ENCODE results near the gene SPOCK1.
"Not testable (repeated sequence)": the region's sequence is repeated elsewhere in the genome, so short reads cannot be mapped to it uniquely, and the experiment has no call there.

Gene SPOCK1

GRCh38 chr5:136985785-136986475 is 513.2 kb downstream of the SPOCK1 start:
- Mint-ChIP-seq H3K36me3 (ENCODE audit: low read depth) (no peaks in the 10 kb centered on the region), H3K4me3 (no peak overlapping the region), H3K4me1 (peaks cover 7% of the 10 kb centered on the region), H3K27me3 (ENCODE audit: low read depth, poor library complexity) (no peaks in the 10 kb centered on the region), H3K27ac (no peak overlapping the region), H3K9me3 (no peaks in the 10 kb centered on the region)
- no peak for DNase-seq
- TF ChIP-seq CTCF (IDR thresholded peaks at IDR 0.05): no peak

GRCh38 chr5:136984772-136985446 is 514.2 kb downstream of the SPOCK1 start:
- Mint-ChIP-seq H3K27me3 (ENCODE audit: low read depth, poor library complexity) (no peaks in the 10 kb centered on the region), H3K27ac (no peak overlapping the region), H3K4me1 (peaks cover 7% of the 10 kb centered on the region), H3K4me3 (no peak overlapping the region), H3K36me3 (ENCODE audit: low read depth) (no peaks in the 10 kb centered on the region), H3K9me3 (no peaks in the 10 kb centered on the region)
- DNase-seq: no peak
- TF ChIP-seq CTCF (IDR thresholded peaks at IDR 0.05): no peak

GRCh38 chr5:136981936-136982335 is 517.2 kb downstream of the SPOCK1 start:
- no peak for TF ChIP-seq CTCF (IDR thresholded peaks at IDR 0.05)
- Mint-ChIP-seq H3K27me3 (ENCODE audit: low read depth, poor library complexity) (no peaks in the 10 kb centered on the region), H3K36me3 (ENCODE audit: low read depth) (no peaks in the 10 kb centered on the region), H3K4me1 (peaks cover 26% of the 10 kb centered on the region), H3K27ac (no peak overlapping the region), H3K4me3 (no peak overlapping the region), H3K9me3 (no peaks in the 10 kb centered on the region)
- DNase-seq: no peak

DNA sequence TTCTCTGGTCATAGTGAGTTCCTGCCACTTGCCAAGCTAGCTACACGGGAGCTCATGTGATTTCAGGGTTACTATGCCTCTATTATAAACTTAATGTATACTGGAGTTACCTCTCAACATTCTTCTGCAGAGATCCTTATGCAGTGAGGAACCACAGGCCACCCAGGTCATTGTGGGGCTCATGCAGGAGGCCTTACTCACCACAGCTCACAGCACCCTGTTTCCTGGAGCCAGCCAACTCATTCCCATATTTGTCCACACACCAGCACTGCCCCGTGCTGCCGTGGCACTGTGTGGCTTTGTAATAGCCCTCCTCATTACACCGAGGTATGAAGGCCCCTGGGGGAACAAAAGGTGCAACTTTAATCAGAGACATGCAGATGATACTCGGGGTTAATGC is 520.0 kb downstream of the SPOCK1 start:
- H3K9me3 Mint-ChIP-seq: no peaks in the 10 kb centered on the region
- no peaks in the 10 kb centered on the region for H3K27me3 Mint-ChIP-seq (ENCODE audit: low read depth, poor library complexity)
- no peak for DNase-seq
- TF ChIP-seq CTCF (IDR thresholded peaks at IDR 0.05): no peak
- no peaks in the 10 kb centered on the region for H3K36me3 Mint-ChIP-seq (ENCODE audit: low read depth)
- H3K27ac Mint-ChIP-seq: no peak overlapping the region
- H3K4me1 Mint-ChIP-seq: peaks cover 25% of the 10 kb centered on the region
- H3K4me3 Mint-ChIP-seq: no peak overlapping the region

DNA sequence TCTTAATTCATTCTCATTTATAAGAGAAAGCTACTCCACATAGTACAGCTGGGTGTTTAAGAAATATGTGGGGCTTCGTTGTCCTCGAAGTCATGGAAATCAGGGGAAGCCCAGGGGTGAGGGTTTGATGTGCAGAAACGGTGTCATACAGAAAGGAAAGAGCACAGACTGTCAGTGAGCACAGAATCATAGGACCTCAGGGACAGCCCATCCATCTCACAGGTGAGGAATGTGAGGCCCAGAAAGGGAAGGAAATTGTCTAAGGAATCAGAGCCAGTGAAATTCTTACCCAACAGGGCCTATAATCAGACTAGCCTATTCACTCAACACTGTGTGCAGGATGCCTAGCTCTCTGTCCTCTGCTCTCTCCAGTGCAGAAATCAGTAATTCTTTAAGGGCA is 535.6 kb downstream of the SPOCK1 start:
- Mint-ChIP-seq H3K4me3 (no peak overlapping the region), H3K36me3 (ENCODE audit: low read depth) (no peaks in the 10 kb centered on the region), H3K27ac (peak overlapping the region; percentile 11), H3K27me3 (ENCODE audit: low read depth, poor library complexity) (peaks cover 2% of the 10 kb centered on the region), H3K4me1 (peaks cover 14% of the 10 kb centered on the region), H3K9me3 (peaks cover 15% of the 10 kb centered on the region)
- no peak for TF ChIP-seq CTCF (IDR thresholded peaks at IDR 0.05)
- no peak for DNase-seq

DNA sequence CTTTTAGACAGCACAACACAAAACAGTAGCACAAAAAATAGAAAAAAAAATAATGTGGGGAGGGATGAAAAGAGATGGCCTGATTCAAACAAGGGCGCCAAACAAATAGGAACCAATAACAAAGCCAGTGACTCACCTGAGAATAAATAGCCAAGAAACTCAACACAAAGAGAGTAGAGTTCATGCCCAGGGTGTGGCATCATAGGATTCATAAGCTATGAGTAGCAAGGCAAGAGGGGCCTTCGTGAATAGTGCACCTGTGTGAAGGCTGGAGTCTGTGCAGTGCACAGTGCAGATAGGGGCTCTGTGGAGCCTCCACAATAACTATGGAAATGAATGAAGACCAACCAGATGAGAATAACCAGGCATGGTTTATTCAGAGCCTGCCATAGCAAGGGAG is 541.7 kb downstream of the SPOCK1 start:
- H3K4me3 Mint-ChIP-seq: no peak overlapping the region
- TF ChIP-seq CTCF (IDR thresholded peaks at IDR 0.05): no peak
- H3K9me3 Mint-ChIP-seq: peaks cover 17% of the 10 kb centered on the region

GRCh38 chr5:136954142-136954541 is 545.0 kb downstream of the SPOCK1 start:
- not testable (repeated sequence) for DNase-seq; H3K4me3 Mint-ChIP-seq; H3K36me3 Mint-ChIP-seq (ENCODE audit: low read depth); H3K27me3 Mint-ChIP-seq (ENCODE audit: low read depth, poor library complexity)
- peaks cover 13% of the 10 kb centered on the region for H3K4me1 Mint-ChIP-seq
- H3K9me3 Mint-ChIP-seq: peaks cover 27% of the 10 kb centered on the region
- H3K27ac Mint-ChIP-seq: peak overlapping the region; percentile 57

More for the DNA sequence above, 541.7 kb downstream of the SPOCK1 start:
- Mint-ChIP-seq H3K36me3 (ENCODE audit: low read depth) (no peaks in the 10 kb centered on the region), H3K4me1 (peaks cover 15% of the 10 kb centered on the region), H3K27ac (no peak overlapping the region), H3K27me3 (ENCODE audit: low read depth, poor library complexity) (peaks cover 6% of the 10 kb centered on the region)
- no peak for DNase-seq

DNA sequence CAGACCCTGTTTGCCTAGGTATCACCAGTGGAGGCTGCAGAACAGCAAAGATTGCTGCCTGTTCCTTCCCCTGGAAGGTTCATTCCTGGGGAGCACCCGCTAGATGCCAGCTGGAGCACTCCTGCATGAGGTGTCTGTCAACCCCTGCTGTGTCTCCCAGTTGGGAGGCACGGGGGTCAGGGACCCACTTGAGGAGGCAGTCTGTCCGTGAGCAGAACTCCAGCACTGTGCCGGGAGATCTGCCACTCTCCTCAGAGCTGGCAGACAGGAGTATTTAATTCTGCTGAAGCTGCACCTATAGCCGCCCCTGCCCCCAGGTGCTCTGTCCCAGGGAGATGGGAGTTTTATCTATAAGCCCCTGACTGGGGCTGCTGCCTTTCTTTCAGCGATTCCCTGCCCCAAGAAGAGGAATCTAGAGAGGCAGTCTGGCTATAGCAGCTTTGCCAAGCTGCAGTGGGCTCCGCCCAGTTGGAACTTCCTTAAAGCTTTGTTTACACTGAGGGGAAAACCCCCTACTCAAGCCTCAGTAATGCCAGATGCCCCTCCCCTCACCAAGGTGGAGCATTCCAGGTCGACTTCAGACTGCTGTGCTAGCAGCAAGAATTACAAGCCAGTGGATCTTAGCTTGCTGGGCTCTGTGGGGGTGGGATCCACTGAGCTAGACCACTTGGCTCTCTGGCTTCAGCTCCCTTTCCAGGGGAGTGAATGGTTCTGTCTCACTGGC is 545.6 kb downstream of the SPOCK1 start:
- peak; percentile 29 for DNase-seq
- H3K27ac Mint-ChIP-seq: peak overlapping the region; percentile 57
- peaks cover 13% of the 10 kb centered on the region for H3K4me1 Mint-ChIP-seq
- H3K9me3 Mint-ChIP-seq: peaks cover 33% of the 10 kb centered on the region
- not testable (repeated sequence) for H3K27me3 Mint-ChIP-seq (ENCODE audit: low read depth, poor library complexity); H3K4me3 Mint-ChIP-seq; H3K36me3 Mint-ChIP-seq (ENCODE audit: low read depth)

Data from nephron progenitor cell (in vitro differentiated cells).